Mesendoderm (in vitro differentiated cells): Measurements from ENCODE around the gene SRMS.

ENCODE experiments used
- DNase-seq: peaks from one replicate; pipeline ENCODE4 v3.0.0; 2013
- H2AK5ac ChIP-seq: 2 replicates; pipeline ENCODE4 v1.6.1; 2013; ENCODE audit warnings: low read length, inconsistent platforms
- H2BK120ac ChIP-seq: 2 replicates; pipeline ENCODE4 v1.6.1; 2013; ENCODE audit warnings: low read depth, mild to moderate bottlenecking, low read length, moderate library complexity, mixed read lengths
- H2BK15ac ChIP-seq: replicated peaks from 2 replicates; pipeline ENCODE4 v1.6.1; 2013; ENCODE audit warnings: low read depth, mild to moderate bottlenecking, moderate library complexity
- H2BK5ac ChIP-seq: 2 replicates; pipeline ENCODE4 v1.6.1; 2013; ENCODE audit warnings: low read length, inconsistent platforms
- H3K18ac ChIP-seq: 2 replicates; pipeline ENCODE4 v1.6.1; 2013; ENCODE audit warnings: mild to moderate bottlenecking, low read length, mixed read lengths
- H3K23ac ChIP-seq: one replicate; pipeline ENCODE4 v1.6.1; 2013; ENCODE audit warnings: low read length
- H3K27ac ChIP-seq: 2 replicates; pipeline ENCODE4 v1.5.1; 2013; ENCODE audit warnings: low read depth, mild to moderate bottlenecking, inconsistent platforms, low read length, moderate library complexity
- H3K27me3 ChIP-seq: 2 replicates; pipeline ENCODE4 v1.6.1; 2013; ENCODE audit warnings: low read length, control low read depth, mild to moderate bottlenecking, inconsistent platforms; ENCODE audit not compliant: insufficient read depth, poor library complexity
- H3K36me3 ChIP-seq: 2 replicates; pipeline ENCODE4 v1.6.1; 2013; ENCODE audit warnings: low read length, inconsistent platforms; ENCODE audit not compliant: control insufficient read depth, insufficient read depth
- H3K4ac ChIP-seq: one replicate; pipeline ENCODE4 v1.6.1; 2013; ENCODE audit warnings: low read depth, mild to moderate bottlenecking, low read length, moderate library complexity
- H3K4me1 ChIP-seq: 2 replicates; pipeline ENCODE4 v1.6.1; 2013; ENCODE audit warnings: low read depth, low read length, inconsistent platforms; ENCODE audit not compliant: control insufficient read depth
- H3K4me2 ChIP-seq: 2 replicates; pipeline ENCODE4 v1.6.1; 2013; ENCODE audit warnings: low read length
- H3K4me3 ChIP-seq: 2 replicates; pipeline ENCODE4 v1.5.1; 2013; ENCODE audit warnings: mild to moderate bottlenecking, low read length
- H3K56ac ChIP-seq: one replicate; pipeline ENCODE4 v1.6.1; 2013; ENCODE audit warnings: low read length
- H3K79me1 ChIP-seq: 2 replicates; pipeline ENCODE4 v1.6.1; 2013; ENCODE audit warnings: low read length, inconsistent platforms
- H3K79me2 ChIP-seq: 2 replicates; pipeline ENCODE4 v1.6.1; 2013; ENCODE audit warnings: mild to moderate bottlenecking, low read length; ENCODE audit not compliant: control insufficient read depth, insufficient read depth
- H3K9ac ChIP-seq: 2 replicates; pipeline ENCODE4 v1.6.1; 2013; ENCODE audit warnings: low read length, inconsistent platforms
- H4K5ac ChIP-seq: one replicate; pipeline ENCODE4 v1.6.1; 2013; ENCODE audit warnings: low read length
- H4K8ac ChIP-seq: one replicate; pipeline ENCODE4 v1.6.1; 2013; ENCODE audit warnings: low read depth, mild to moderate bottlenecking, control low read depth, low read length, moderate library complexity
- WGBS: extraction: QIAGEN DNeasy Blood & Tissue Kit; methylation state at CpG from one replicate; pipeline ENCODE4 v1.1.7; 2013; ENCODE audit warnings: low lambda C conversion rate, missing lambda C conversion rate; ENCODE audit not compliant: insufficient coverage; ENCODE audit errors: extremely low coverage; 5-methylcytosine and 5-hydroxymethylcytosine counted together

Gene SRMS

GRCh38 chr20:63591786-63592355, 44.3 kb upstream of the SRMS start:
- no peak overlapping the region for H4K5ac ChIP-seq
- H3K23ac ChIP-seq, result no peak overlapping the region
- H3K4me2 ChIP-seq, result no peak overlapping the region
- no peak overlapping the region for H3K9ac ChIP-seq
- no peak overlapping the region for H3K56ac ChIP-seq
- no peak for DNase-seq
- H3K79me1 ChIP-seq, result no peaks in the 10 kb centered on the region
- no peak overlapping the region for H2AK5ac ChIP-seq
- H3K4ac ChIP-seq, result no peak overlapping the region
- no peak overlapping the region for H3K18ac ChIP-seq
- no peak overlapping the region for H3K4me3 ChIP-seq
- H2BK15ac ChIP-seq, result no peak overlapping the region
- no peak overlapping the region for H2BK120ac ChIP-seq
- no peak overlapping the region for H3K27ac ChIP-seq
- no peaks in the 10 kb centered on the region for H3K27me3 ChIP-seq
- no peaks in the 10 kb centered on the region for H3K4me1 ChIP-seq
- peaks cover 2% of the 10 kb centered on the region for H3K36me3 ChIP-seq
- no CpG with 5 or more reads among the region's 28 CpGs for WGBS
- no peak overlapping the region for H2BK5ac ChIP-seq
- no peak overlapping the region for H4K8ac ChIP-seq
- no peaks in the 10 kb centered on the region for H3K79me2 ChIP-seq

GRCh38 chr20:63591147-63591533, 43.6 kb upstream of the SRMS start:
- WGBS, result no CpG with 5 or more reads among the region's 4 CpGs

GRCh38 chr20:63590218-63591146, 42.9 kb upstream of the SRMS start:
- H3K4ac ChIP-seq, result no peak overlapping the region
- H3K56ac ChIP-seq, result no peak overlapping the region
- no peak overlapping the region for H3K18ac ChIP-seq
- H2BK120ac ChIP-seq, result no peak overlapping the region
- no CpG with 5 or more reads among the region's 52 CpGs for WGBS
- H2BK5ac ChIP-seq, result no peak overlapping the region
- H3K79me1 ChIP-seq, result no peaks in the 10 kb centered on the region
- H3K4me3 ChIP-seq, result no peak overlapping the region
- DNase-seq, result no peak
- no peak overlapping the region for H3K9ac ChIP-seq
- H4K8ac ChIP-seq, result no peak overlapping the region
- no peak overlapping the region for H2AK5ac ChIP-seq
- H2BK15ac ChIP-seq, result no peak overlapping the region
- H3K27ac ChIP-seq, result no peak overlapping the region
- H3K4me1 ChIP-seq, result no peaks in the 10 kb centered on the region
- H3K36me3 ChIP-seq, result peaks cover 2% of the 10 kb centered on the region
- no peak overlapping the region for H3K4me2 ChIP-seq
- H4K5ac ChIP-seq, result no peak overlapping the region
- H3K23ac ChIP-seq, result no peak overlapping the region
- H3K27me3 ChIP-seq, result no peaks in the 10 kb centered on the region
- no peaks in the 10 kb centered on the region for H3K79me2 ChIP-seq

More at GRCh38 chr20:63591147-63591533, 43.6 kb upstream of the SRMS start:
- DNase-seq, result no peak
- no peaks in the 10 kb centered on the region for H3K79me2 ChIP-seq
- no peaks in the 10 kb centered on the region for H3K4me1 ChIP-seq
- H3K79me1 ChIP-seq, result no peaks in the 10 kb centered on the region
- no peak overlapping the region for H3K27ac ChIP-seq
- no peak overlapping the region for H3K4me2 ChIP-seq
- no peak overlapping the region for H3K9ac ChIP-seq
- H3K4ac ChIP-seq, result no peak overlapping the region
- H2BK120ac ChIP-seq, result no peak overlapping the region
- peaks cover 2% of the 10 kb centered on the region for H3K36me3 ChIP-seq
- H2BK5ac ChIP-seq, result no peak overlapping the region
- no peaks in the 10 kb centered on the region for H3K27me3 ChIP-seq
- no peak overlapping the region for H2AK5ac ChIP-seq
- H3K23ac ChIP-seq, result no peak overlapping the region
- no peak overlapping the region for H3K4me3 ChIP-seq
- no peak overlapping the region for H2BK15ac ChIP-seq
- no peak overlapping the region for H3K56ac ChIP-seq
- no peak overlapping the region for H4K8ac ChIP-seq
- no peak overlapping the region for H4K5ac ChIP-seq
- H3K18ac ChIP-seq, result no peak overlapping the region

- Histone ChIP-seq H3K36me3 (peaks cover 2% of the 10 kb centered on the region), H2BK15ac (no peak overlapping the region), H4K5ac (no peak overlapping the region), H3K79me1 (no peaks in the 10 kb centered on the region), H3K27me3 (no peaks in the 10 kb centered on the region), H4K8ac (no peak overlapping the region), H3K4ac (no peak overlapping the region), H3K18ac (no peak overlapping the region), H2BK5ac (no peak overlapping the region), H3K27ac (no peak overlapping the region), H3K56ac (no peak overlapping the region), H3K9ac (no peak overlapping the region), H3K23ac (no peak overlapping the region), H2AK5ac (no peak overlapping the region), H3K79me2 (no peaks in the 10 kb centered on the region), H3K4me3 (no peak overlapping the region), H3K4me1 (no peaks in the 10 kb centered on the region), H3K4me2 (no peak overlapping the region), H2BK120ac (no peak overlapping the region)
- WGBS, result no CpG with 5 or more reads among the region's 38 CpGs
- DNase-seq, result no peak
Measured at GRCh38 chr20:63589261-63590217, 42.0 kb upstream of the SRMS start.

- Histone ChIP-seq H3K9ac (no peak overlapping the region), H2BK120ac (no peak overlapping the region), H3K36me3 (peaks cover 2% of the 10 kb centered on the region), H3K79me1 (no peaks in the 10 kb centered on the region), H3K18ac (no peak overlapping the region), H3K4me1 (no peaks in the 10 kb centered on the region), H2BK5ac (no peak overlapping the region), H3K23ac (no peak overlapping the region), H3K4me2 (no peak overlapping the region), H3K56ac (no peak overlapping the region), H3K4me3 (no peak overlapping the region), H2AK5ac (no peak overlapping the region), H4K5ac (no peak overlapping the region), H3K27ac (no peak overlapping the region), H3K27me3 (no peaks in the 10 kb centered on the region), H4K8ac (no peak overlapping the region), H3K79me2 (no peaks in the 10 kb centered on the region), H2BK15ac (no peak overlapping the region), H3K4ac (no peak overlapping the region)
- no CpG with 5 or more reads among the region's 11 CpGs for WGBS
- no peak for DNase-seq
Measured at GRCh38 chr20:63588641-63589041, 41.1 kb upstream of the SRMS start.
